HG02571 (cell line): Measurements from ENCODE around the gene COMMD7.

Source experiments
- ATAC-seq: cut with Tn5 transposase; IDR thresholded peaks from one replicate; pipeline ENCODE4 v1.9.1; 2021; ENCODE audit warnings: mild to moderate bottlenecking, moderate library complexity; ENCODE audit not compliant: unreplicated experiment

COMMD7 gene

GRCh38 chr20:32743237-32744112, at the start of gene COMMD7:
COMMD7 (minus strand) TSS chr20:32743467; CDS start chr20:32743391, 76 bp downstream.
- ATAC-seq, result peak; percentile 52

GRCh38 chr20:32792731-32793458, 49.6 kb upstream of the COMMD7 start:
- no peak for ATAC-seq

GRCh38 chr20:32792316-32792715, 49.0 kb upstream of the COMMD7 start:
- ATAC-seq, result no peak

- no peak for ATAC-seq
Observed at GRCh38 chr20:32790751-32791057, 47.4 kb upstream of the COMMD7 start.

DNA sequence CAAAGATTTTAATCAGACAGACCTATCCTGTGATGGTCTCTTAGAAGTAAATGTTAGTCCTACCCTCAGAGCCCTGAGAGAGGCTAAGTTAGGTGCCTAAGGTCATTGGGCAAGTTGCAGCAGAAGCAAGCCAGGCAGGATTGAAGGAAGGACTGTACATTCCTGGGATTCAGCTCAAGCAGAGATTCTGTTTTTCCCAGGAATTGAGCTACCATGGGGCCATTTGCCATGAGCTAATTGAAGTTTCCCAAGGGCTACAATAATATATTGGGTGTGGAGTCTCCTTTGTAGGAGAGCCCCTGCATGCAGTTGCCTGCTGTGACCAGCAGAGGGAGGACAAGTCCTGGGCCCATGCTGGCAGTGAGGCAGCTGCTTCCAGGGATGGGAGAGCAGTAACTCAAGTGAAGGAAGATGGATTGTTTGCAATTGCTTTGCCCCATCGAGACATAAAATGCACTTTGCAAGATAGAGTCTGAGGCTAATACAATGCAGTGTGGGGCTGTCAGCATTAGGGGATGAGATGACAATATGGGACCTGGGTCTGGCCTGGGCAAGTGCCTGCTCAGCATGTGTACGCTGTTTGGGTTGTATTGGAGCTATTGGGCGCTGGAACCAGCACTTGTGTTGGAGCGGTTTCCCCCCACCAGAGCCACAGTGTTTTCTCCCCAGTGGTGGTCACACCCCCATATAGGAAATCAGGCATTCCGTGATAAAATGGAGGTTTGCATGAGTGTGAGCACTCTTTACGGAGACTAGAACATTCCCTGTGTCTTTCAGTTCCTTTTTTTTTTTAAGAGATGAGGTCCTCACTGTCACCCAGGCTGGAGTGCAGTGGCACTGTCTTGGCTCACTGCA, 46.9 kb upstream of the COMMD7 start:
- ATAC-seq, result no peak

DNA sequence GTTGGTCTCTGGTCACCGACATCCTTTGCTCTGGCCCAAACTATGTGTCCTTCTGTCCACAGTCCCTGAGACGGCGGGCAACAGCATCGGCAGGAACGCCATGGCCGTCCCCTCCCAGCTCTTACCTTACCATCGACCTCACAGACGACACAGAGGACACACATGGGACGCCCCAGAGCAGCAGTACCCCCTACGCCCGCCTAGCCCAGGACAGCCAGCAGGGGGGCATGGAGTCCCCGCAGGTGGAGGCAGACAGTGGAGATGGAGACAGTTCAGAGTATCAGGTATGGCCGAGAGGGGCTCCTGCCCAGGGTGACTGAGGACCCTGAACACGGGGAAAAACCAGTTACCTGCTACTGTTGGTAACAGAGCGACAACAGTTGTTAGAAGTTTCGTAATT, 43.9 kb upstream of the COMMD7 start:
- ATAC-seq, result no peak

DNA sequence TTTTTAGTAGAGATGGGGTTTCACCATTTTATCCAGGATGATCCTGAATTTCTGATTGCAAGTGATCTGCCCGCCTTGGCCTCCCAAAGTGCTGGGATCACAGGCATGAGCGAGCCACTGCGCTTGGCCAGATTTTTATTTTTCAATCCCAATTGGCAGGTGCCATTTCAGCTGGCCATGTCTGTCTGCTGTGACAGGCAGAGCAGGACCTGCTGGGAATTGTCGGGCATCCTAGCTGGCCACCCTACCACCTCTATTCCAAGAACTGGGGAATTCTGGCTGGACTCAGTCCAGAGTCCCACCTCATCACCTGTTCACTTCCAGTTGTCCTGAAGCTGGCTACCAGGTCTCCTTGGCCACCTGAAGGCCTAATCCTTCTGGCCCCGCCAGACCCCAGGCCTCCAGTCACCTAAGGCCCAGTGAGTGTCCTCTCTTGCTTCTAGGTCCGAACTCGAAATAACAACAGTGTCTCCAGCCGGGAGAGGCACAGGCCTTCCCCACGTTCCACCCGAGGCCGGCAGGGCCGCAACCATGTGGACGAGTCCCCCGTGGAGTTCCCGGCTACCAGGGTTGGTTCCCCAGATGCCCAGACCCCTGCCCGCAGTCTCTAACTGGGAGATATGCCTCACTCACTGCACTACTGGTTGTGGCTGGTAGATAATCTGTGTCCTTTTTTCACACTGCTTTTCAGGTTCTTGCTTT, 42.9 kb upstream of the COMMD7 start:
- no peak for ATAC-seq

- no peak for ATAC-seq
Observed at GRCh38 chr20:32784369-32785080, 41.3 kb upstream of the COMMD7 start.

- ATAC-seq, result no peak
Observed at GRCh38 chr20:32780749-32781655, 37.7 kb upstream of the COMMD7 start.

- ATAC-seq, result no peak
Observed at GRCh38 chr20:32780278-32780677, 37.0 kb upstream of the COMMD7 start.

- ATAC-seq, result no peak
Observed at GRCh38 chr20:32779500-32780211, 36.4 kb upstream of the COMMD7 start.

- ATAC-seq, result no peak
Observed at GRCh38 chr20:32777177-32777956, 34.1 kb upstream of the COMMD7 start.

DNA sequence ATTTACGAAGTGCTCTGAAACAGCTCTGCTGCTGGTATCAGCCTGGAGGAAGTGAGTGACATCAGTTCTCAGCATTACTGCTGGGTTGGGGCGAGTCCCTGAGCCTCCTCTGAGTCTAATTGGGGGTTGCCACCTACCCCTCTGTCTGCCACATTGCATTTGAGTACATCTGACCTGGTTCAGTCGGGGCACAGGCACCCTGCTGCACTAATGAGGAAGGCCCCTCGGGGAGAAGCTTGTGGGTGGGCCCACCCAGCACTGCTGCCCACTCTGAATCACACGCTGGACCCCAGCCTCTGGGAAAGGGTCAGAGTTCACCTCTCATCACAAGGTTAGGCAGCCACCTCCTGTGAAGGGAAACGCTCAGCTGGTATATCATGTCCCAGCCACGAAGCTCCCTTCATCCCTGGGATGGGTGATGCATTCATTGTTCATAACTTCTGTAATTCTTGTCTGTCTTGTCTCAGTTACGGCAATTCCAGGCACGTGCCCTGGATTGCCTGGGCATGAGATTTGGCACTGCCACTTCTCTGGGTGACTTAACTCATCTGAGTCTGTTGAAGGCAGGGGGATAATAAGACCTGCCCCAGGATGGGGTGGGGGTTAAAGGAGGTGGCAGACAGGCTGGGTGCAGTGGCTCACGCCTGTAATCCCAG, 32.2 kb upstream of the COMMD7 start:
- no peak for ATAC-seq

- no peak for ATAC-seq
Observed at GRCh38 chr20:32773855-32774254, 30.6 kb upstream of the COMMD7 start.

- no peak for ATAC-seq
Observed at GRCh38 chr20:32773223-32773622, 30.0 kb upstream of the COMMD7 start.

- ATAC-seq, result no peak
Observed at GRCh38 chr20:32772046-32772445, 28.8 kb upstream of the COMMD7 start.
